GM12864 (cell line): ENCODE data around the gene OR1C1.
"Not testable (repeated sequence)": the region's sequence is repeated elsewhere in the genome, so short reads cannot be mapped to it uniquely, and the experiment has no call there.

ENCODE experiments used
- DNase-seq: peaks from one replicate; pipeline ENCODE4 v3.0.0-alpha.2; 2011; ENCODE audit warnings: low read depth
- H3K4me3 ChIP-seq: 2 replicates; pipeline ENCODE4 v1.5.1; 2011; ENCODE audit warnings: mild to moderate bottlenecking, low read depth, low read length, control low read depth
- CTCF ChIP-seq: IDR thresholded peaks from 2 replicates; pipeline ENCODE4 v1.5.1; 2011; ENCODE audit warnings: low read depth, mild to moderate bottlenecking, moderate library complexity, low read length, control low read depth, inconsistent platforms; ENCODE audit errors: missing control alignments

OR1C1 gene

GRCh38 chr1:247760456-247760855 lies at the start of gene OR1C1:
OR1C1 (minus strand) TSS chr1:247760556; CDS start chr1:247758406, 2,150 bp downstream.
- no peak for TF ChIP-seq CTCF
- no peak within 1 kb of the TSS for H3K4me3 ChIP-seq
- DNase-seq: no peak

- DNase-seq: no peak
- no peak for TF ChIP-seq CTCF
These were observed 37.2 kb upstream of the OR1C1 start for GRCh38 chr1:247797518-247797917.

GRCh38 chr1:247769603-247770002 lies 9.2 kb upstream of the OR1C1 start:
- H3K4me3 ChIP-seq: no peak overlapping the region
- no peak for DNase-seq
- no peak for TF ChIP-seq CTCF

More at GRCh38 chr1:247797518-247797917, 37.2 kb upstream of the OR1C1 start:
- H3K4me3 ChIP-seq: no peak overlapping the region

GRCh38 chr1:247754311-247754710 lies 6.0 kb downstream of the OR1C1 start:
- not testable (repeated sequence) for H3K4me3 ChIP-seq, DNase-seq

- TF ChIP-seq CTCF: no peak
- DNase-seq: no peak
- H3K4me3 ChIP-seq: no peak overlapping the region
These were observed 10.5 kb downstream of the OR1C1 start for GRCh38 chr1:247749870-247750269.

GRCh38 chr1:247748041-247748440 lies 12.3 kb downstream of the OR1C1 start, which contains the start of gene OR14A2:
OR14A2 (minus strand) TSS chr1:247748141.
- DNase-seq: no peak
- TF ChIP-seq CTCF: no peak
- no peak within 1 kb of the TSS for H3K4me3 ChIP-seq

GRCh38 chr1:247747616-247748015 lies 12.7 kb downstream of the OR1C1 start:
- H3K4me3 ChIP-seq: no peak overlapping the region
- TF ChIP-seq CTCF: no peak
- DNase-seq: no peak
